Prostate gland (tissue), 2 donors: ENCODE data around the gene KCTD6.

Experiments
- POLR2A ChIP-seq: fragments of 450-650 bp; IDR thresholded peaks from one replicate; pipeline ENCODE4 v1.6.1; 2016; ENCODE audit warnings: antibody characterized with exemption, mild to moderate bottlenecking
- TF ChIP-seq, protein P1 (sequence below), 4 experiments: fragments of 200-600 bp in 2 of 4; fragments of 450-650 bp in 2 of 4; sonication (generic) in 2 of 4; IDR thresholded peaks; 1 replicate in 3 of 4; 2 replicates in 1 of 4; pipeline ENCODE4 v1.5.1; 2016 to 2019; ENCODE audit warnings: antibody characterized with exemption in 4 of 4, mild to moderate bottlenecking in 2 of 4, moderate library complexity in 2 of 4

DNA sequence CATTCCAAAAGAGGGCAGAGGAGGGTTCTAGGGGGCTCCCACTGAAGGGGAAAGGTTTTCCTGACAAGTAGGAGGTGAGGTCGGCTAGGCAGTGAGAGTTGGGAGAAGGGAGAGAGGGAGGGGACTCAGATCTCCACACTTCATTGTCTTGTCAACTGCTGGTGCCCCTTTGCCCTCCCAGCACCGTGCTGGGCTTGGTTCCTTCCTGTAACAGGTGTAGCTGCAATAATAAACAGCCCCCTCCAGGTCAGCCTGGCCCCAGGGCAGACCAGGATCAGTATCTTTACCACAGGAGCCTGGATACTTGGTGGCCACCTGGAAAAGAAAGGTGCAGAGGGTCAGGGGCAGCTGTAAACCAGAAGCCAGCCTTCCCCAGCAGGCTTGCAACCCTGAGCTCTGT lies 2.9 kb upstream of the KCTD6 start:
- no peak for TF ChIP-seq POLR2A
- TF ChIP-seq, protein P1, sequence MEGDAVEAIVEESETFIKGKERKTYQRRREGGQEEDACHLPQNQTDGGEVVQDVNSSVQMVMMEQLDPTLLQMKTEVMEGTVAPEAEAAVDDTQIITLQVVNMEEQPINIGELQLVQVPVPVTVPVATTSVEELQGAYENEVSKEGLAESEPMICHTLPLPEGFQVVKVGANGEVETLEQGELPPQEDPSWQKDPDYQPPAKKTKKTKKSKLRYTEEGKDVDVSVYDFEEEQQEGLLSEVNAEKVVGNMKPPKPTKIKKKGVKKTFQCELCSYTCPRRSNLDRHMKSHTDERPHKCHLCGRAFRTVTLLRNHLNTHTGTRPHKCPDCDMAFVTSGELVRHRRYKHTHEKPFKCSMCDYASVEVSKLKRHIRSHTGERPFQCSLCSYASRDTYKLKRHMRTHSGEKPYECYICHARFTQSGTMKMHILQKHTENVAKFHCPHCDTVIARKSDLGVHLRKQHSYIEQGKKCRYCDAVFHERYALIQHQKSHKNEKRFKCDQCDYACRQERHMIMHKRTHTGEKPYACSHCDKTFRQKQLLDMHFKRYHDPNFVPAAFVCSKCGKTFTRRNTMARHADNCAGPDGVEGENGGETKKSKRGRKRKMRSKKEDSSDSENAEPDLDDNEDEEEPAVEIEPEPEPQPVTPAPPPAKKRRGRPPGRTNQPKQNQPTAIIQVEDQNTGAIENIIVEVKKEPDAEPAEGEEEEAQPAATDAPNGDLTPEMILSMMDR (IDR thresholded peaks at IDR 0.05), result no peak
